Raji (cell line): ENCODE data around the gene DLGAP1.

ENCODE experiments used
- POLR2A ChIP-seq: IDR thresholded peaks from 2 replicates; pipeline ENCODE4 v1.6.1; 2011; ENCODE audit warnings: low read depth, low read length, control low read depth; ENCODE audit not compliant: insufficient read depth

The DLGAP1 gene

GRCh38 chr18:3791238-3791637 lies 663.9 kb downstream of the DLGAP1 start:
- TF ChIP-seq POLR2A: no peak

DNA sequence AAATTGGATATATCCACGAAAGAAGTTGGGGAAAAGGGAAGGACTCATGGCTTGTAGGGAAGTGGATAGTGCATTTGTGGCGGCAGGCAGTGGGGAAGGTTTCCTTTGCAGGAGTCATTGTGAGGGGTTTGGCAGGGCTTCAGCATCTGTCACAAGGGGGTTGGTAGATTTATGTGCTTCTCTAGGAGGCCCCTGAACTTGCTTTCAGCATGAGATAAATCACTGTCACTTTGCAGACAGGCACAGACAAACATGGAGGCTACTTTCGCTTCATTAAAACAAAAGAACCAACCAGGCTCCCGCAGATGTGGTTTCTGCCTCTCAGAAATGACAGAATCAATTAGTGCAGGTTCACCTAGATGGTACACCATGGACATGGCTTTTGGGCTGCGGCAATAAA lies 664.4 kb downstream of the DLGAP1 start:
- no peak for TF ChIP-seq POLR2A

DNA sequence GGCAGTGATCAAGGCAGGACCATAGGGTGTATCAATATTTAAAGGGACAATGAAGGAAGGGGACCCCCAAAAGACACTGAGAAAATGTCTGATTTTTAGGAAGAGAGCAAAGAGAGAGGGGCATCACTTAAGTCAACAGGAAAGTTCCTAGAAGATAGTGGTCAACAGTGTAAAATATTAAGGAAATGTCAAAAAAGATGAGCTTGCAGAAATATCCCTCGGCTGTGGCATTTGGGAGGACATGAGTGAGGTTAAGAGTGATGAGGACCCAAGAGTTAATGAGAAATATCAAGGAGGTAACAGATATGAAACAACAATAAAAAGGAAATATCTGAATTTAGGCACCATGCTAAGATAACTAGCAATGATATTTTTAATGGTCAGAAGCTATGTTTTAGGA lies 665.6 kb downstream of the DLGAP1 start:
- TF ChIP-seq POLR2A: no peak

GRCh38 chr18:3784949-3785348 lies 670.2 kb downstream of the DLGAP1 start:
- no peak for TF ChIP-seq POLR2A

DNA sequence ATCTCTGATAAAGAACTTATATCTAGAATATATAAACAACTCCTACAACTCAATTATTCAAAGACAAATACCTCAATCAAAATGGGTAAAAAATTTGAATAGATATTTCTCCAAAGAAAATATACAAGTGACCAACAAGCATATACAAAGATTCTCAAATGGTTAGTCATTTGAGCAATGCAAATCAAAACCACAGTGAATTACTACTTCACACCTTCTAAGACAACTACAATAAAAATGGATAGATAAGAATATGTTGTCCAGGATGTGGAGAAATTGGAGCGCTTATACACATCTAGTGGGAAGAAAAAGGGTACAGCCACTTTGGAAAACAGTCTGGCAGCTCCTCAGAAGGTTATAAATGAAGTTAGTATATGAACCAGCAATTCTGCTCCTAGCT lies 672.2 kb downstream of the DLGAP1 start:
- TF ChIP-seq POLR2A: no peak

DNA sequence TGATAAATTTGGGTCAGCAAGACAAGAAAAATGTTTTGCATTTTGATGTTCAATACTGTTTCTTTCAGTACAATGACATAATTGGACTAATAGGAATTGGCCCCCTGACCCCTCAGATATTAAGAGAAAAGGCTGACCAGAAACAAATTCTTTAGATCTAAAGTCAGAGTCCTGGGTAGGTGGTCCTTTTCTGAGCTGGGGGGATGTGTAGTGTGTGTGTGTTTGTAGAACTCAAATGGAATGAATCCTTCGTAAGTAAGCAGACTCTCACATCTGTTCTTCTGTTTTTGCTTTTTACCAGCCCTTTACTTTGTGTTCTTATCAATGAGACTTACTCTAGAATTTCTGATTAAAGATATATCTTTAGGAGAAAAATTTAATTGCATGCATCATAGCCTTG lies 677.4 kb downstream of the DLGAP1 start:
- TF ChIP-seq POLR2A: no peak

GRCh38 chr18:3777122-3777521 lies 678.0 kb downstream of the DLGAP1 start:
- TF ChIP-seq POLR2A: no peak

DNA sequence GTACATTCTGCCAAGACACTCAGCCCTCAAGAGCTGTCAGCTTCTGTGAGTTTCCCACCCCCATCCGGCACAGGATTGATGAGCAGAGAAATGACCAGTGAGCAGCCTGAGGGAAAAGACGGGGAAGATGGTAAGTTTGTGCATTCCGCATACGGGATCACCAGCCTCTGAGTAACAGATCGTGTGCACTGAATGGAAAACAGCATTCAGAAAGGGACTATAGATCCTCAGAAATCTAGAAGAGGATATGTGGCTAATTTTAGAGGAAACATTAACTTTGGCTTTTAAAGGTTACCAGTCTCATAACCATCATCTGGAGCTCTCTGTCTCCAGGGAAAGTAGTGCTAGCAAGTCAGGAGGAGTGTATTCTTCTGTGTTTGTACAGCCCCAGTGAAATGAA lies 679.1 kb downstream of the DLGAP1 start:
- no peak for TF ChIP-seq POLR2A

GRCh38 chr18:3773303-3773702 lies 681.8 kb downstream of the DLGAP1 start:
- no peak for TF ChIP-seq POLR2A

- no peak for TF ChIP-seq POLR2A
Measured at GRCh38 chr18:3771121-3771971, 683.8 kb downstream of the DLGAP1 start.

GRCh38 chr18:3761266-3761665 lies 693.8 kb downstream of the DLGAP1 start:
- no peak for TF ChIP-seq POLR2A

DNA sequence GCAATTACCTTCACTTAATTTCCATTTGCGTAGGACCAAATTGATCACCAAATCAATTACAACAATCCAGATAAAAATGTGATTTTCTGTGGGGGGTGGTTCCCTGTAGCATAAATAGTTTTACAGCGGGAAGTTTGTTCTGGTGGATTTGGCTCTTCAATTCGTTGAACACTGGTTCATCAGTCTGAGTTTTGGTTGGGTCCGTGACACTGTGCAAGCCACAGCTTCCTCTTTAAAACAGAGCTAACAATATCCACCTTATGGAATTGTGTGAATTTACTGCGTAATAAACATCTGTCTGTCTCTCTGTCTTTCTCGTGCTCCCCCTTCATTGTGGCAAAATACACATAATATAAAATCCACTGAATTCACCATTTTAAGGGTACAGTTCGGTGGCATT lies 694.4 kb downstream of the DLGAP1 start:
- no peak for TF ChIP-seq POLR2A

DNA sequence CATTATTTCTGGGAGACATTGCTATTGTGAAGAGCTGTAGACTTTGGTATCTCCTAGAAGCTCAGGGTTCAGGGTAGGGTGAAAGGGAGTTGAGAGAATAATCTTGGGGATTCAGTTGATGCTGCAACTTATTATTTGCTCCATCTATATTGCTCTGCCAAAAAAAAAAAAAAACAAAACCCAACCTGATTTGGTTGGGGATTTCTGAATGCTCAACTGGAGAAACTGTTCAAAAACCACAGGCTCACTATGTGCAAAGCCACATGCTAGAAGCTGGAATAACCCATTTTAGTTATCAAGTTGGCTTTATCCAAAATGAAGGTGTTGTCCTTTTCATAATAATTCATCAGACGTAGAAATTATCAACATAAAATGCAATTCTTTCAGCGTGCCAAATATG lies 696.0 kb downstream of the DLGAP1 start:
- no peak for TF ChIP-seq POLR2A

DNA sequence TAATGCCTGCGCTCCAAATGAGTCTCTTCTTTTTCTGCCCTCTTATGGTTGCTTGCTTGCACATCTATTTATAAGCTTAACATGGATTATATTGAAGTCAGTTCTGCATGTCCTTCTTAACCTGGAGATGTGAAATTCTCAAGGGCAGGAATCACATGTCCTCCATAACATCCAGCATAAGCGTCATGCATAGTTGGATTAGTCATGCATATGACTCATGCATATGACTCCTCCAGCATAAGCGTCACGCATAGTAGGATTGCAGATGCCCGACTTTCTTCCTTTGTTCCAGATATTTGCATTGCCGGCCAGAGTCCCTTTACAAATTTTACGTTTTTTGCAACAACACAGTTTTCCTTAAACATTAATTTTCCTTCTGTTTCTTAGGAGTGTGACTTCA lies 696.6 kb downstream of the DLGAP1 start:
- TF ChIP-seq POLR2A: no peak

DNA sequence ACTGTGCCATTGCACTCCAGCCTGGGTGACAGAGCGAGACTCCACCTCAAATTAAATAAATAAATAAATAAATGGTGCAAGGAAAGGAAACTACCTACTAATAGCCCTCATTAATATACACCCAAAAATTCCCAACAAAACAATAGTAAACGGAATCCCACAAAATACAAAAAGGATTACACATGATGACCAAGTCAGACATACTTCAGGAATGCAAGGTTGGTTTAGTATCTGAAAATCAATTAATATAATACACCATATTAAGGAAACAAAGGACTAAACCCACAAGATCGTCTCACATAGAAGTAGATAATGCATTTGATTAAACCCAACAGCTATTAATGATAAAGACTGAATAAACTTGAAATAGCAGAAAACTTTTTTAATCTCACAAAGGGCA lies 697.7 kb downstream of the DLGAP1 start:
- no peak for TF ChIP-seq POLR2A

- no peak for TF ChIP-seq POLR2A
Measured at GRCh38 chr18:3753106-3753505, 702.0 kb downstream of the DLGAP1 start.

DNA sequence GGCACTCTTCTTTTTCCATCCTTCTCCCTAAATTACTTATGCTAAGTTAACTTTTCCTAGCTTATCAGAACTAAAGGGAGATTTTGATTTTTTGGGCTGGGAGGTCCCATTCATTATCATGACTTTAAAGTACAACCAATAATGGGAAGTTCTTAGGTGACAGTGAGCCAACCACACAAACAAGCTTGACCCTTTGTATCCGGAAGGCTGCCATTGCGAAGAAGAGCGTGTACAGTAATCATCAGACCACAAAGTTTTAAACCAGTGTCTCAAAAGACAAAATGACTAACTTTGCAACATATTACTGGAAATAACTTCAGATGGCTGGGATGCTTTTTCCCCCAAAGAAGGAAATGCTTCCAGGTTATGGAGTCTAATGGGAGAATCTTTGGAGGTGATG lies 707.0 kb downstream of the DLGAP1 start:
- TF ChIP-seq POLR2A: no peak
